GM19043 (cell line): Measurements from ENCODE around the gene ACE.

Experiments used
- ATAC-seq: cut with Tn5 transposase; IDR thresholded peaks from one replicate; pipeline ENCODE4 v1.9.1; 2021; ENCODE audit warnings: low read depth; ENCODE audit not compliant: unreplicated experiment

ACE gene

DNA sequence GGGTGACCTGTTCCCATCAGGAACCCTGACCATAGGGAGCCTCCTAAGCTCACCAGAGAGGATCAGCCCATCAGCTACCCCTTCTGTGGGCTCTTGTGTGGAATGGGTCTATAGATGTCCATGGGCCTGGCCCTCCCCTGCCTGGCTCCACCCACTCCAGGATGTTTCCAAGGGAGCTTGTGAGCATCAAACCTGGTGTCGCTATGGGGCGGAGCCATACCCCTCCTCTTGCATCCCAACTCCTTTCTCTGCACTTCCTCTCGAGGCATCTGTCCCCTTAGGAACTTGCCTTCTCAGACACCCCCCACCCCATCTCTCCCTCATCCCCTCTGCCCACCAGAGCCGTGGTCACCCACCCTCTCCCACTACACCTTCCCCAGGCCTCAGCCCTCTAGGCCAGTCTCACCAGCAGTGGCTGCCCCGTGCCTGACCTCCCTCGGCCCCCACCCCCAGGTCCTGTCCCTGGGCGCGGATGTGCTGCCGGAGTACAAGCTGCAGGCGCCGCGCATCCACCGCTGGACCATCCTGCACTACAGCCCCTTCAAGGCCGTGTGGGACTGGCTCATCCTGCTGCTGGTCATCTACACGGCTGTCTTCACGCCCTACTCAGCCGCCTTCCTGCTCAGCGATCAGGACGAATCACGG lies 56.7 kb downstream of the ACE start:
- ATAC-seq, result no peak

DNA sequence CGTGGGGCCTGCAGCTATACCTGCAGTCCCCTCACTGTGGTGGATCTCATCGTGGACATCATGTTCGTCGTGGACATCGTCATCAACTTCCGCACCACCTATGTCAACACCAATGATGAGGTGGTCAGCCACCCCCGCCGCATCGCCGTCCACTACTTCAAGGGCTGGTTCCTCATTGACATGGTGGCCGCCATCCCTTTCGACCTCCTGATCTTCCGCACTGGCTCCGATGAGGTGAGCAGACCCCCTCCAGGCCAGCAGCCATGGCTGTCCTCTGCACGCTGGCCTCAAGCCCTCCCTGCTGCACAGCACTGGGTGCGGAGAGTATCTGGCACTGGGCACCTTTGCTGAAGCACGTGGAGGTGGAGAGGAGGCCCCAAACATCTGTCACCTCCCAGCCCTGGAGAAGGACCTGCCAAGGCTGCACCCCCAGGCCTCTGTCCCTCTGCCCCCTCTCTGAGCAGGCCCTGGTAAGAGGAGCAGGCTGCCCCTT lies 57.3 kb downstream of the ACE start:
- ATAC-seq, result no peak

DNA sequence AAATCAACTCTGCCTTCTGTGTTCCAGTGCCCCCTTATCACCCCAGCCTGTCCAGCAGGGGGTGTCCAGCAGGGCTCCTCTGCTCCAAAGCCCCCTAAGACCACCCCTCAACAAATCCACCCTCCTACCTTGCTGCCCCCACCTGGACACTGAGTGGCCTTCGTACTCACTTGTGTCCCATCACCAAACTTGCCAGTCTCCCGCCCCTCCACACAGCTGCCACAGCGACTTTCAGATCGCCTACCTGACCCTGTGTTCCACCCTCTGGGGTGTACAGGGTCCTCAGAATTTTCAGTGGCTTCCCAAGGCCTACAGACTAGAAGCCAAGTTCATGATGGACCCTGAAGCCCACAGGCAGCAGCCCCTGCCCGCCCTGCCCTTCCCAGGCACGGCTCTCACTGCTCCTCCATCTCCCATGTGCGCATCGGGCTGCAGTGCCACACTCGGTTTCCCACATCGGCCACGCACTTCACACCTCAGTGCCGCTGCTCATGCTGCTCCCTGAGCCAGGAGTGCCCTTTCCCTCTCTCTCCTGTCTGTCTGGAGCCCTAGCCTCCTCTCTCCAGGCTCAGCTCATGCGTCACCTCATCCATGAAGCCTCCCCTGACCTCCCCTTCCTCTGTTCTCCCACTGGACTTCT lies 58.1 kb downstream of the ACE start:
- no peak for ATAC-seq

DNA sequence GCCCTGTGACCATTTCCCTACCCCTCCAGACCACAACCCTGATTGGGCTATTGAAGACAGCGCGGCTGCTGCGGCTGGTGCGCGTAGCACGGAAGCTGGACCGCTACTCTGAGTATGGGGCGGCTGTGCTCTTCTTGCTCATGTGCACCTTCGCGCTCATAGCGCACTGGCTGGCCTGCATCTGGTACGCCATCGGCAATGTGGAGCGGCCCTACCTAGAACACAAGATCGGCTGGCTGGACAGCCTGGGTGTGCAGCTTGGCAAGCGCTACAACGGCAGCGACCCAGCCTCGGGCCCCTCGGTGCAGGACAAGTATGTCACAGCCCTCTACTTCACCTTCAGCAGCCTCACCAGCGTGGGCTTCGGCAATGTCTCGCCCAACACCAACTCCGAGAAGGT lies 58.8 kb downstream of the ACE start:
- no peak for ATAC-seq

DNA sequence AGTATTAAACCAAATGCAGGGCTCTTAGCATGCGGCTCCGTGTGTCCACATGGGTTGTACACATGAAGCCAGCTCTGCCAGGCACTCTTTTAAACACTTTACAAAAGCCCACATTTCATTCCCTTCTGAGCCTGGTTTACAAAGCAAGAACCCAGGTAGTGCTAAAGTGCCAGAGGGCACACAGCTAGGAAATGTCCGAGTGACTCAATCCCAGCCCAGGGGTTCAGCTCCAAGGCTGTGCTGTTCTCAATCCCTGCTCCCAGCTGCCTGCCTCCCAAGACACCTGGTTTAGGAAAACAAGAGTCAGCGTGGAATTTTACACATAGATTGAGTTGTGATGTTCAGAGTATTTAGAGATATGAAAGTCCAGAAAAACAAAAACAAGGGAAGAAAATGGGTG lies 60.1 kb downstream of the ACE start:
- no peak for ATAC-seq

DNA sequence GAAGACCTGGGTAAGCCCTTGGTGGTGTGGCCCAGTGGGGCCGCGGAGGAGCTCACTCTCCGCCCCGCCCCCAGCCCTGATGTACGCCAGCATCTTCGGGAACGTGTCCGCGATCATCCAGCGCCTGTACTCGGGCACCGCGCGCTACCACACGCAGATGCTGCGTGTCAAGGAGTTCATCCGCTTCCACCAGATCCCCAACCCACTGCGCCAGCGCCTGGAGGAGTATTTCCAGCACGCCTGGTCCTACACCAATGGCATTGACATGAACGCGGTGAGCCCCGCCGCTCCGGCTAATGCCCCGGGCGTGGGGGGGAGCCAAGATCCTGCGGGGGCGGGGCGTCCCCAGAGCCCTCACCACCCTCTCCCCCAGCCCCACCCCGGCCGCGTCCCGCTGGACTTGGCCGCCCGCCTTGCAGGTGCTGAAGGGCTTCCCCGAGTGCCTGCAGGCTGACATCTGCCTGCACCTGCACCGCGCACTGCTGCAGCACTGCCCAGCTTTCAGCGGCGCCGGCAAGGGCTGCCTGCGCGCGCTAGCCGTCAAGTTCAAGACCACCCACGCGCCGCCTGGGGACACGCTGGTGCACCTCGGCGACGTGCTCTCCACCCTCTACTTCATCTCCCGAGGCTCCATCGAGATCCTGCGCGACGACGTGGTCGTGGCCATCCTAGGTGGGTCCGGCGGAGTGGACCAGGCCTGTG lies 61.3 kb downstream of the ACE start:
- no peak for ATAC-seq

DNA sequence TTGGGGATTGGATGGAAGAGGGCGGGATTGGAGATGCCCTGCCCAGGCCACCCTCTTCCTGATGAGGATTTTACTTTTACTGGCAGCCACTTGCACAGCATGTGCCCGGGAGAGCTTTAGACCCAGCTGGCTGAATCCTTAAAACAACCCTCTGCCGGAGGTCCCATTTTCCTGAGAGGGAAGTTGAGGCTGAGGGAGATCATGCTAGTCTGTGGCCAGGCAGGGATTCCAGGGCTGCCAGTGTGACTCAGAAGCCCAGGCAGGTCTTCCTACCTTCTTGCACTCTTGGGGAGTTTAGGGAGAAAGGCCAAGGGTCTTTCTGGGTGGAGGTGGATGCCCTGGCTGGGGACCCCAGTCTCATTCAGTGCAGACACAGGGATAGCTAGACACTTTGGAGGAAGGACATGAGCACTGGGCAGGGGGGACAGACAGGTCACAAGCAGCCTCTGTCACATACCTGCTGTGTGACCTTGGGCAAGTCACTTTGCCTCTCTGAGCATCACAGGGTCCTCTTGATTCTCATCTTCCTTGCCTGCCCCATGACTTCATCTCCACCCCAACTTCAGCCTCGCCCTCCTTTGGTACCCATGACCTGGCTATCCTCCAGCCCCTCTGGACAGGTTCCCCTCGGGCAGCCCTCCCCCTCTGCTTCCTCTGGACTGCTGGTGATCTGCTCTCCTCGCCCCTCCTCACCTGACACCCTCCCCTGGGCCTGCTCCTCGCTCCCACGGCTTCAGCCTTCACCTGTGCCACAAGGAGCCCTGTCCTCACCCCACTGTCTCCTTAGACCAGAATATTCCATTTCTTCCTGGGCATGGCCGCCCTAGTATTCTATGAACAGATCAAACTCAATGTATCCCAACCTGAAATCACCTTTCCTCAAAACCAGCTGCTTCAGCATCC lies 62.1 kb downstream of the ACE start:
- ATAC-seq, result no peak

DNA sequence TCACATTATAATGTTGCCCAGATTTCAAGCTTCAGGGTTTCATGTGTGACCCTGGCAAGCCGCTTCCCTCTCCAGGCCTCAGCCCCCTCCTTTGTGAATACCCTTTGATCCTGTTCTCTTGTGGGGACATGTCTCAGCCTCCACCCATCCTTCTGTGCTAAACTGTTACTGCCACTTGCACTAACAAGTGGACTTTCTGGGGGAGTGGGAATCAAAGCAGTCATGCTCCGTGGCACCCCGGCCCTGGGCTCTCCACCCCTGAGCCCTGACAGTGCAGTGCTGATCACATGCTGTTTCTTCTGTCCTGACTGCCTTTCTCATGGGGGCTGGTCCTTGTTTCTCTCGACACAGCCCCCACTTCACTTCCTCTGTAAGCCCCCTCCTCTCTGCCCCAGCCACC lies 63.7 kb downstream of the ACE start:
- ATAC-seq, result no peak

DNA sequence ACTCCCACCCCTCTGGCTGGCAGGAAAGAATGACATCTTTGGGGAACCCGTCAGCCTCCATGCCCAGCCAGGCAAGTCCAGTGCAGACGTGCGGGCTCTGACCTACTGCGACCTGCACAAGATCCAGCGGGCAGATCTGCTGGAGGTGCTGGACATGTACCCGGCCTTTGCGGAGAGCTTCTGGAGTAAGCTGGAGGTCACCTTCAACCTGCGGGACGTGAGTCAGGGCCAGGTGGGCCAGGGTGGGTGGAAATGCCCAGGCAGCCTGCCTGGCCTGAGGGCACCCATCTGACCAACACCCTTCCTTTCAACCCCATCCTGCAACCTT lies 65.3 kb downstream of the ACE start:
- no peak for ATAC-seq

DNA sequence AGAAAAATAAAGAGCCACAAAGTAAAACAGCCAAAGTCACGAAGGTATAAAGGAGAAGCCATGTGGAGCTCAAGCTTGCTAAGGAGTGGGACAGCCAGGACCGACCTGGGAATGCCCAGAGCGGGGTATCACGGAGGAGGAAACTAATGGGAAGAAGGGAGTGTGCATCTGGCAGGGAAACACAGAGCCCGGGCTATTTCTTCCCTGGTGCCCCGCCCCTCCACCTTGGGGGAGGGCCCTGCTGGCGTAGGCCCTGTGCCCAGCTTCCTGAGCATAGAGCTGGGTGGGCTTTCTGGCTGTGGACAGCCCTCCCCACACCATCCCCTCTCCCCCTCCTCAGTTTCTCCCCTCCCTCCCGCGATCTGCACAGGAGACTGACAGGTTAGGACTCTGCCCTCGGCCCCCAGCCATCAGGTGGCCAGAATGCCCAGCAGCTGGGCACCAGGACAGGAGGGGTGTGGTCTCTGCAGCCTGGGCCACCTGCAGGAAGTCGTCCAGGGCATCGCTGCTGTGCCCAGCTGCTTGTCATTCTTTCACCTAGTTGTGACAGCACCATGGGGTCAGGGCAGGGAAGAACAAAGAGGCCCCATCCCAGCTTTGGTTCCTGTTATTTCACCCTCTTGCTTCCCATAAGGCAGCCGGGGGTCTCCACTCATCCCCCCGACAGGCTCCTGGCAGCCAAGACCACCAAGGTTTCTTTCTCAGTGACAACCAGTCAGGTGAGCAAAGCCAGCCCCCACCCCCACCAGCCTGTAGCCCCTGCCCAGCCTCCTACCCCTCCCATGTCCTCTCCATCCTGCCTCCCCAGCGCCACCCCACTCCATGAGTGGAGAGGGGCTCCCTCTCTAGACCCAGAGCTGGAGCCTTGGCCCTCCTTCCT lies 66.3 kb downstream of the ACE start:
- ATAC-seq, result no peak

DNA sequence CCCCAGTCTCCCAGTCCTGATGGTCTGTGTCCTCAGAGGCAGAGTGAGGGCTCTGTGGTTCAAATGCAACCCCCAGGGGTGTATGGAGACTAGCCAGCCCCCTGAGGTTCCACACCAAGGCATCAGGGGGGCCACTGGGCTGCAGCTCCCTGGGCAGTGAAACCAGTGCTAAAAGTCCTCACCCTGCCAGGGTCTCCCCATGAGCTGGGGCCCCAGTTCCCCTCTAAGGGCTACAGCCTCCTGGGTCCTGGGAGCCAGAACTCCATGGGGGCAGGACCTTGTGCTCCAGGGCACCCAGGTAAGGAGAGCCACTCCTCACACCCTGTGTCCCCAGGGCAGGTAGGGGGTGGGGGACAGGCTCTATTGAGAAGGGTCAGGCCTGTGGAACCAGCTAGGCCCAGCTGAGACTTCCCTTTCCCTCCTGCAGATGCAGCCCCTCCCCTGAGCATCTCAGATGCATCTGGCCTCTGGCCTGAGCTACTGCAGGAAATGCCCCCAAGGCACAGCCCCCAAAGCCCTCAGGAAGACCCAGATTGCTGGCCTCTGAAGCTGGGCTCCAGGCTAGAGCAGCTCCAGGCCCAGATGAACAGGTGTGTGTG lies 67.1 kb downstream of the ACE start:
- ATAC-seq, result no peak

DNA sequence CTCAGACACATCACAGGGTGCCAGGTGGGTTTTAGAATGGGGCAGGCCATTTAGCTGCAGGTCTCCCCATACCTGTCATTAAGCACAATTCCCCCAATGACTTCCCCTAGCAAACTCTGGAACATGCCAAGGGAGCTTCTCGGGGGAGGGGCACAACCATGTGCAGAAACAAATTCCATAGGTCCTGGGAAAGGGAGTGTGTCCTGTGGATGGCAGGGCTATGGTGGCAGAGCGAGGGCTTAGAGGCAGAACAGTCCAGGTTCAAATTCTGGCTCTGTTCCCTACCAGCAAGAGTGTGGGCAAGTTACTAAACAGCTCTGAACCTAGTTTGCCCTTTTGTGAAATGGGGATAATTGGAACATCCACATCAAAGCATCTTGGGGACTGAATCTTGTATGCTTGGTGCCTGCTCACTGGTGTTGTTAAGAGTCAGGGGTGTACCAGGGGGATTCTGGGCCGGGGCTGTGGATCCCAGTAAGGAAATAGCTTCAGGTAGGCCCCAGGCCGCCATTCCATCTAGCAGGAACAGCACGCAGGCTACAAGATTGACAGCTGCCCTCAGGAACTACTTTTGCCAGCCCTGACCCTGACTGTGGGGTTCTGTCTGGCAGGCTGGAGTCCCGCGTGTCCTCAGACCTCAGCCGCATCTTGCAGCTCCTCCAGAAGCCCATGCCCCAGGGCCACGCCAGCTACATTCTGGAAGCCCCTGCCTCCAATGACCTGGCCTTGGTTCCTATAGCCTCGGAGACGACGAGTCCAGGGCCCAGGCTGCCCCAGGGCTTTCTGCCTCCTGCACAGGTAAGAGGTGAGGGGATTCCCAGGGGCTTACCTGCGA lies 67.8 kb downstream of the ACE start:
- ATAC-seq, result no peak

DNA sequence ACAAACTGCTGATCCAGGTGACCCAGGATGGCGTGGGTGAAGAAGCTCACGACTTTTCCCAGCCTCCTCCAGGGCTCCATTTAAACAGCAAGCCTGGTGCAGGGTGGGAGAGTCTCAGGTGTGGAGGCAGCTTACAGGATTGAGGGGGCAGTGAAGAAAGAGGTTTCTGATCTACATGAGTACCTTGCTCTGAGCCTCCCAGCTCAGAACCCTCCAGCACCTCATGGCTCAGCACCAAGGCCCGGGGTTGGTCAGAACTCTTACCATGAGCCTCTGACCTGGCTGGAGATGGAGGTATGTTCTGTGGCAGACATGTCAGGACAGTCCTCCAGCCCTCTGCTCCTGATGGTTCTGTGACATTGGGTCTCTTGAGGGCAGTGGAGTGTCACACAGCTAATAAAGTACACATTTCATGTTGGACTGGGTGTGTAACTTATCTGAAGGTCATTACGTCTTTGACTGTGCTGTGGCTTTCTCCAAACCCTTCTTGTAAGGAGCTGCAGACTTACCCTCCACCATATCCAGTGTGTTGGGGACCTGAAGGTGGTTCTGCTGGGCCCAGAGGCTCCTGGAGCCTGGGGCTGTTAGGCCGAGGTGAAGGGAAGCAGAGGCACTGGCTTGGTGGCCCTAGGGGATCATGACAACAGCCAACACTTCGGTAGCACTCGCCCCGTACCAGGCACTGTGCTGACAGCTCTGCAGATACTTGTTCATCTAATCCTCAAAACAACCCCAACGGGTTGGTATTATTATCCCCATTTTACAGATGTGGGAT lies 69.6 kb downstream of the ACE start:
- no peak for ATAC-seq

DNA sequence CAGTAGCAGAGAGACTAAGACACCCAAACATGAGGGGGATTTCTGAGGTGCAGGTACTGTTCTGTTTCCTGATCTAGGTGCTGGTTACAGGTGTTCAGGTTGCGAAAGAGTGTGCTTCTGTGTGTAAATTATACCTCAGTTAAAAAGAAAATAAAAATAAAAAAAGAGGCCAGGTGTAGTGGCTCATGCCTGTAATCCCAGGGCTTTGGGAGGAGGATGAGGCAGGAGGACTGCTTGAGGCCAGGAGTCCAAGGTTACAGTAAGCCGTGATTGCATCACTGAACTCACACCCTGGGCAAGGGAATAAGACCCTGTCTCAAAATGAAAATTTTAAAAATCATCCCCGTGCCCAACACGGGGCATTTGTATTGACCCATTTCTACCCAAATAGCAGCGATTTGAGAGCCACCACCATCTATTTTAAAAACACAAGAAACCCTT lies 70.2 kb downstream of the ACE start:
- ATAC-seq, result no peak
